Effector CD8-positive, alpha-beta T cell (primary cell): ENCODE results near the gene ZNF487.
"Not testable (repeated sequence)": the region's sequence is repeated elsewhere in the genome, so short reads cannot be mapped to it uniquely, and the experiment has no call there.

Source experiments
- DNase-seq: peaks from one replicate; lab custom pipeline; 2025; lab: John Stamatoyannopoulos, UW
- total RNA-seq, 4 experiments: gene quantifications; one replicate each; lab custom pipeline; 2026; lab: John Stamatoyannopoulos, UW

ZNF487 gene
- 6.8 to 11.7 (median 8.4) reads per million in 4 experiments for total RNA-seq

- DNase-seq, result peak; percentile 85
Observed at GRCh38 chr10:43436291-43437140, at the start of gene ZNF487. TSS of gene ZNF487 (plus strand) at chr10:43437111. CDS start at chr10:43475814, 38,703 bp downstream.

DNA sequence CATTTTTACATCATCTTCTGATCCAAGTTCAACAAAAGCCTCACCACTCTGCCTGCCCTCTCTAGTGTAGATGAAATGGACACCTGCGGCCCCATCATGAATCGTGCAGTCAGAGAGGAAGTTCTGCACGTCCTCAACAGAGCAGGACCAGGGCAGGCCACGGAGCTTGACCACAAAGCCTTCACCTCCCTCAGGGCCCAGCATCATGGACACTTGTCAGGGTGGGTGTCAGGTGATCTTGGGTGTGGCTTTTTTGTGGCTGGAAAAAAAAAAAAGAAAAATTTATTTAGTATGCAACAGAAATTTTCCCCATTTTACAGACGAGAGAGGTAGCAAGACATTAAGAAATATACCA lies 49.3 kb upstream of the ZNF487 start:
- no peak for DNase-seq

GRCh38 chr10:43389867-43390266 lies 47.0 kb upstream of the ZNF487 start:
- DNase-seq, result no peak

DNA sequence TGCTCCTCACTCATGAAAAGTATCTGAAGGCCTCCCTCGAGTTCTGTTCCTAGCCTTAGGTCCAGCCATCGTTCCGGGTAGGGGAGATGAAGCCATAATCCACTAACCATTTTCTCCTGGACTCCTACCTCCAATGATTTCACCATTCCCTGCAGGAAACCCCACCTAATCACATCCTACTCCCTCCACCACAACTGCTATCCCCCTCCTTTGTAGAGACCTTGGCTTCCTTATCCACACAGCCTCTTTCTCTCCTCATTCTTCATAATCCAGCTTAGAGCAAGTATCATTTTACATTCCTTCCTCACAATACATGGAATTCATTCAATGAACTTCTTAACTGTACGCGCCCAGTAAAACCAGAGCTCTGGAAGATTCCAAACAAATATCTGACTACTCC lies 46.6 kb upstream of the ZNF487 start:
- DNase-seq, result no peak

DNA sequence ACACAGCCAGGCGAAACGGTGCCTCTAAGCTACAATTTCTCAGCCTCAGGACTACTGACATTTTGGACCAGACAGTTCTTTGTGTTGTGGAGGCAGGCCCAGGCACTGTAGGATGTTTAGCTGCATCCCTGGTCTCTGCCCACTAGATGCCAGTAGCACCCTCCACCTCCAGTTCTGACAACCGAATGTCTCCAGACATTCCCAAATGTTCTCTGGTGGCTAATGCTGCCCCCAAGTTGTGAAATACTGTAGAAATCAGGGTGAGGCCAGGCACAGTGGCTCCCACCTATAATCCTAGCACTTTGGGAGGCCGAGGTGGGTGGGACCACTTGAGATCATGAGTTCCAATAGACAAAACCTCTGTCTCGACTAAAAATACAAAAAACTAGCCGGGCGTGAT lies 46.2 kb upstream of the ZNF487 start:
- DNase-seq, result no peak

DNA sequence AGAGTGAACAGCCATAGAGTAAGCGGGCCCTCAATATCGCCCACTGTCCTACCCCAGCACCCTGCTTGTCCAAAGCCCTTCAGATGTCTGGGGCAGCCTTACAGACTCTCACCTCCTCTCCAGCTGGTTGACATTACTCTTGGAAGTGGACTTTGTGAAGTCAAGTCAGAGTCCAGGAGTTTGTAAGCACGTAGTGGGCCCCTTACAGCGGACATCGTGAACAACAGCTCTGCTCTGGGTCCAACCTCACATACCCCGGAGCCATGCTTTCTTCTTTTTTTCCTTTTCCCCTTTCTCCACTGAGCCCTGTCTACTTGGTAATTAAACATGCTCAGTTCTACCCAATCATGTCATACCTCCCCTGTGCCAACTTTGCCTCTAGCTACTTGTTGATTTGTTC lies 45.4 kb upstream of the ZNF487 start:
- DNase-seq, result no peak

- DNase-seq, result no peak
Observed at GRCh38 chr10:43392748-43393147, 44.2 kb upstream of the ZNF487 start.

- DNase-seq, result not testable (repeated sequence)
Observed at GRCh38 chr10:43393186-43393585, 43.7 kb upstream of the ZNF487 start.

DNA sequence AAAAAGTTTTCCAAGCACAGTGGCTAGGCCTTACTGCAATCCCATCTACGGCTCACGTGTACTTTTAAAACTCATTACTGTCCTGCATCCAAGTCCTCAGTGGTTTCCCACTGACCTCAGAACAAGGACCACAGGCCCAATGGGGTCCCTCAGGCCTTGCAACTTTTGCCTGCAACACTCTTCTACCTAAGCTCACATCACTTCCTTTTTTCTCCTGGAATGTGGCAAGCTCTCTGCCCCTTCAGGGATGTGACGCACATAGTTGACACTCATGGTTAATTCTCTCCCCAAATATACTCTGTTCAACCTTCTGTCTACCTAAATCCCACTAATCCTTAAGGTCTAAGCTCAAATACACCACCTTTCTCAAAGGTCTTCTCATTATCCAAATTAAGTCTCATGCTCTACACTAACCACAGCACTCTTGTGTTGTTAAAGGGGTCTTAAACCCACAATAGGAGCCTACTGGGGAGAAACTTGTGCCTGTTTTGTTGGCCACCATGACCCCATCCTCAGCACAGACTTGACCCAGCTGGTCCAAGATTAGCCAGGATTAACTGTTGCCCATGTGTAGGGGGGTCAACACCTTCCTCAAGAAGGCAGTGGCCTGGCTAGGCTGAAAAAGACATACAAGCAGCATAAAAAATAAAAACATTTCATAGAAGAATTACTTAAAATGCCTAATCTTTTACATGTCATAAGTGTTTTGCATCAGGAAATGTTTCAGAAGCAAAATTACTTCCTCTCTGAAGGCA lies 43.1 kb upstream of the ZNF487 start:
- DNase-seq, result no peak

DNA sequence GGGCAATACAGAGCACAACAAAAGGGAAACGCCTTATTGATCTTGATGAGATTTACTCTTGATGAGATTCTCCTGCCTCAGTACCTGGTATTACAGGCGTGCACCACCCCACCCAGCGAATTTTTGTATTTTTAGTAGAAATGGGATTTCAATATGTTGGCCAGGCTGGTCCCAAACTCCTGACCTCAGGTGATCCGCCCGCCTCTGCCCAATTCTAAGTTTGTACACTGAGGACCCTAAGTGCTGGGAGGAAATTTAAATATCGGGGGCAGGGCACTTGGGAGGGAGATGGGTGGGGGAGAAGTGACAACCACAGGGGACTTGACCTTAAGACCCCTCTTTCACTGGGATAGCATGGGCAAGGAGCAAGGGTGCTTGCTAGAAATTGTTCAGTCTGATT lies 42.0 kb upstream of the ZNF487 start:
- DNase-seq, result no peak

GRCh38 chr10:43395571-43396060 lies 41.3 kb upstream of the ZNF487 start:
- DNase-seq, result peak; percentile 14

GRCh38 chr10:43396061-43396927 lies 40.6 kb upstream of the ZNF487 start:
- DNase-seq, result peak; percentile 61

DNA sequence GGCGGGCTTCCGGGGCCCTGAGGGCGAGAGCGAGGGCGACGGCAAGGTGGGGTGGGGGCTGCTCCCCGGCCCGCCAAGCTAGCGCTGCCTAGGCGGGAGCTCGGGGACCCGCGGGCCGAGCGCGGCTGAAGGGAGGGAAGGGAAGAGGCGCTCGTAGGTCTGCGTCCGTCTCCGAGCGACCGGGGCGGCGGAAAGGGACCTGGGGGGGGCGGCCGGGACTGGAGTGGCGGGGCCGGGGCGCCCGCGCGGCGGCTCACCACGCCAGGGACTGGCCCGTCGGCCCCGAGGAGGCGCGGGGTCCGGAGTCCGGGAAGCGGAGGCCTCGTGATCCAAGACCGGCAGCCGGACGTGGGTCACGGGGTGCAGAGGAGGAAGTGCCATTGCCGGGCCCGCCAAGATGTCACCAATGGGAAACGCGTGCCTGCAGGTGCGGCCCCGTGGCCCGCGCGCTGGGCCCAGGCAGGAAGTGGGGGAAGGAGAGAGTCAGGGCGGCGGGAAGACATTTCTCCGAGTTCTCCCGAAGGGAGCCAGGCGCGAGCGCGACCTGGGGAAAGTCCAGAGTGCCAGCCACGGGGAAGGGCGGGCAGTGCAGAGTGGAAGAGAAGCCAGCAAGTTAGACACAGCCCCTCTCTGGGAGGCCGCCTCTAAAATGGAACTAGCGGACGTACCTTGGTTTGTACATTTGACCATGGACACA lies 39.8 kb upstream of the ZNF487 start:
- DNase-seq, result peak; percentile 62

DNA sequence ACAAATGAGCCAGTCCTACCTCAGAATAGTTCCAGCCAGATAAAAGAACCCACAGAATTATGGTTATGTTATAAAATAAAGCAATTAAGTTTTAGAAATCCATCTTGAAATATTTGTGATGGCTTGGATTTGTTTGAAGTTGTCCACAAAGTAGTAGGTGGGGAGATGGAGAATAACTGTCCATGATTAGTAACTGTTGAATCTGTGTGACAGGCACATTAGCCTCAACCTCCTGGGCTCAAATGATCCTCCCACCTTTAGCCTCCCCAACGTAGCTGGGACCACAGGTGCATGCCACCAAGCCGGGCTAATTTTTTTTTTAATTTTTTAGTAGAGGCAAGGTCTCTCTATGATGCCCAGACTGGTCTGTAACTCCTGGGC lies 38.0 kb upstream of the ZNF487 start:
- no peak for DNase-seq

DNA sequence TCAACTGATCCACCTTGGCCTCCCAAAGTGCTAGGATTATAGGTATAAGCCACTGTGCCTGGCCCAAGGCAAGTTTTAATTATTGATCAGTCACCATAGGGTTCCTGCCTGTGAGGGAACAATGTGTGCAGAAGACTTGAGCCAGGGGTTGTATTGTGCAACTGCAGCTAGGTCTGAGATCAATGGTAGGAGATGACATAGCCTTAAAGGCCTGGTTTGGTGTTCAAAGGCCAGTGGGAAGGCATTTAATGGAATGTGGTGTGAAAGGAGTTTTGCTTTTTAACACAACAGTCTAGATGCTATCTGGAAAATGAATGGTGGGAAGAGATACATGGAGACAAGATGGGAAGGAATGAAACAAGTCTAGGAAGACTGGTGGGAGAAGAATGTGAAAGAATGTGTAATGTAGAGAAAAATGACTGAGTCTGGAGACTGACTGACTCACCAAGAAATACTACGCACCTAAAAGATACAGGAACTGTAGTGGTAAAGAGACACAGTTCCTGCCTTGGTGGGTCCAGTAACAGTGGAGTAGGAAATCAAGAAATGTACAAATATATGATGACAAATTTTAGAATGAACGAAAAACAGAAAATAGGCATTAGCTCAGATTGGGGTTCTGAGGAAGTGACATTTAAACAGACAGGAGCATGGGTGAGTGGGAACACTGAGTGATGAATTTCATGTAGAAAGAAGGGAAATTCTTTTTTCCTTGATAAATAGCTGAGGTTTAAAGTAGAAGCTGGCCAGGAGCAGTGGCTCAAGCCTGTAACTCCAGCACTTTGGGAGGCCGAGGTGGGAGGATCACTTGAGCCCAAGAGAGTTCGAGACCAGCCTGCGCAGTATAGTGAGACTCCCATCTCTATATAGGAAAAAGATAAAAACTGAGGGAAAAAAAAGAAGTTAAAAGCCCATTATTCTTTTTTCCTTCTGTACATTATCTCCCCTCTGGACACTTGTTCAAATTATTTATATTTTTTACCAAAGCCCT lies 37.3 kb upstream of the ZNF487 start:
- no peak for DNase-seq

GRCh38 chr10:43401627-43402026 lies 35.3 kb upstream of the ZNF487 start:
- no peak for DNase-seq

GRCh38 chr10:43402176-43402575 lies 34.7 kb upstream of the ZNF487 start:
- no peak for DNase-seq

GRCh38 chr10:43402880-43403452 lies 33.9 kb upstream of the ZNF487 start:
- DNase-seq, result no peak

GRCh38 chr10:43403911-43404703 lies 32.8 kb upstream of the ZNF487 start:
- DNase-seq, result no peak
